Measurements from ENCODE around the gene BAIAP2L1.
"Not testable (repeated sequence)": the region's sequence is repeated elsewhere in the genome, so short reads cannot be mapped to it uniquely, and the experiment has no call there.

BAIAP2L1 gene

GRCh38 chr7:98323597-98324322 is 77.1 kb downstream of the BAIAP2L1 start:
- DNase-seq (ENCODE audit: low spot score in 2 of 2) (no peak), ATAC-seq (peak; percentile 43)
- Mint-ChIP-seq H3K4me1 (no peaks in the 10 kb centered on the region), H3K27ac (no peak overlapping the region), H3K4me3 (no peak overlapping the region), H3K9me3 (no peaks in the 10 kb centered on the region), H3K36me3 (no peaks in the 10 kb centered on the region)

GRCh38 chr7:98322331-98323270 is 78.3 kb downstream of the BAIAP2L1 start:
- no peak for DNase-seq (ENCODE audit: low spot score in 2 of 2)
- H3K4me1 Mint-ChIP-seq, result no peaks in the 10 kb centered on the region
- ATAC-seq, result no peak
- no peak overlapping the region for H3K27ac Mint-ChIP-seq
- no peak overlapping the region for H3K4me3 Mint-ChIP-seq
- no peaks in the 10 kb centered on the region for H3K9me3 Mint-ChIP-seq
- H3K36me3 Mint-ChIP-seq, result no peaks in the 10 kb centered on the region

- H3K4me1 Mint-ChIP-seq, result no peaks in the 10 kb centered on the region
- ATAC-seq (no peak), DNase-seq (ENCODE audit: low spot score in 2 of 2) (no peak)
- no peaks in the 10 kb centered on the region for H3K36me3 Mint-ChIP-seq
- no peak overlapping the region for H3K4me3 Mint-ChIP-seq
- no peak overlapping the region for H3K27ac Mint-ChIP-seq
- H3K9me3 Mint-ChIP-seq, result no peaks in the 10 kb centered on the region
These were observed 79.6 kb downstream of the BAIAP2L1 start for GRCh38 chr7:98321301-98321700.

- Mint-ChIP-seq H3K4me1 (no peaks in the 10 kb centered on the region), H3K9me3 (no peaks in the 10 kb centered on the region), H3K4me3 (no peak overlapping the region), H3K36me3 (no peaks in the 10 kb centered on the region), H3K27ac (no peak overlapping the region)
- DNase-seq (ENCODE audit: low spot score in 2 of 2), result no peak
- no peak for ATAC-seq
These were observed 81.7 kb downstream of the BAIAP2L1 start for GRCh38 chr7:98319176-98319575.

GRCh38 chr7:98317366-98318040 is 83.4 kb downstream of the BAIAP2L1 start:
- H3K27ac Mint-ChIP-seq, result no peak overlapping the region
- H3K36me3 Mint-ChIP-seq, result no peaks in the 10 kb centered on the region
- ATAC-seq (no peak), DNase-seq (ENCODE audit: low spot score in 2 of 2) (no peak)
- H3K9me3 Mint-ChIP-seq, result no peaks in the 10 kb centered on the region
- H3K4me1 Mint-ChIP-seq, result no peaks in the 10 kb centered on the region
- no peak overlapping the region for H3K4me3 Mint-ChIP-seq

GRCh38 chr7:98315994-98316527 is 84.8 kb downstream of the BAIAP2L1 start:
- H3K4me1 Mint-ChIP-seq; H3K9me3 Mint-ChIP-seq; H3K36me3 Mint-ChIP-seq; H3K27ac Mint-ChIP-seq; ATAC-seq; DNase-seq (ENCODE audit: low spot score in 2 of 2); H3K4me3 Mint-ChIP-seq: not testable (repeated sequence)

- no peak overlapping the region for H3K27ac Mint-ChIP-seq
- H3K4me1 Mint-ChIP-seq, result no peaks in the 10 kb centered on the region
- DNase-seq (ENCODE audit: low spot score in 2 of 2) (no peak), ATAC-seq (no peak)
- H3K36me3 Mint-ChIP-seq, result no peaks in the 10 kb centered on the region
- H3K4me3 Mint-ChIP-seq, result no peak overlapping the region
- no peaks in the 10 kb centered on the region for H3K9me3 Mint-ChIP-seq
These were observed 85.4 kb downstream of the BAIAP2L1 start for GRCh38 chr7:98315318-98315993.

- H3K36me3 Mint-ChIP-seq, result no peaks in the 10 kb centered on the region
- ATAC-seq (no peak), DNase-seq (ENCODE audit: low spot score in 2 of 2) (no peak)
- H3K4me1 Mint-ChIP-seq, result no peaks in the 10 kb centered on the region
- no peak overlapping the region for H3K4me3 Mint-ChIP-seq
- H3K27ac Mint-ChIP-seq, result no peak overlapping the region
- no peaks in the 10 kb centered on the region for H3K9me3 Mint-ChIP-seq
These were observed 86.4 kb downstream of the BAIAP2L1 start for GRCh38 chr7:98314469-98314868.

GRCh38 chr7:98312201-98312600 is 88.7 kb downstream of the BAIAP2L1 start:
- H3K27ac Mint-ChIP-seq, result no peak overlapping the region
- H3K4me1 Mint-ChIP-seq, result no peaks in the 10 kb centered on the region
- H3K9me3 Mint-ChIP-seq, result no peaks in the 10 kb centered on the region
- ATAC-seq, result no peak
- no peaks in the 10 kb centered on the region for H3K36me3 Mint-ChIP-seq
- H3K4me3 Mint-ChIP-seq, result no peak overlapping the region
- no peak for DNase-seq (ENCODE audit: low spot score in 2 of 2)

- Mint-ChIP-seq H3K9me3 (no peaks in the 10 kb centered on the region), H3K27ac (no peak overlapping the region), H3K4me1 (no peaks in the 10 kb centered on the region), H3K36me3 (no peaks in the 10 kb centered on the region), H3K4me3 (no peak overlapping the region)
- no peak for ATAC-seq
- no peak for DNase-seq (ENCODE audit: low spot score in 2 of 2)
These were observed 91.3 kb downstream of the BAIAP2L1 start for GRCh38 chr7:98309566-98309965.

- H3K4me3 Mint-ChIP-seq, result no peak overlapping the region
- no peaks in the 10 kb centered on the region for H3K4me1 Mint-ChIP-seq
- no peak overlapping the region for H3K27ac Mint-ChIP-seq
These were observed 92.9 kb downstream of the BAIAP2L1 start for GRCh38 chr7:98307971-98308466.

GRCh38 chr7:98305951-98306535 is 94.8 kb downstream of the BAIAP2L1 start:
- Mint-ChIP-seq H3K4me3 (no peak overlapping the region), H3K9me3 (no peaks in the 10 kb centered on the region), H3K36me3 (no peaks in the 10 kb centered on the region), H3K4me1 (no peaks in the 10 kb centered on the region), H3K27ac (no peak overlapping the region)
- DNase-seq (ENCODE audit: low spot score in 2 of 2), result no peak
- no peak for ATAC-seq

More at GRCh38 chr7:98307971-98308466, 92.9 kb downstream of the BAIAP2L1 start:
- ATAC-seq, result no peak
- H3K36me3 Mint-ChIP-seq, result no peaks in the 10 kb centered on the region
- DNase-seq (ENCODE audit: low spot score in 2 of 2), result no peak
- H3K9me3 Mint-ChIP-seq, result no peaks in the 10 kb centered on the region

GRCh38 chr7:98303906-98304305 is 97.0 kb downstream of the BAIAP2L1 start:
- no peak for DNase-seq (ENCODE audit: low spot score in 2 of 2)
- H3K9me3 Mint-ChIP-seq, result no peaks in the 10 kb centered on the region
- no peaks in the 10 kb centered on the region for H3K36me3 Mint-ChIP-seq
- H3K4me1 Mint-ChIP-seq, result no peaks in the 10 kb centered on the region
- H3K27ac Mint-ChIP-seq, result no peak overlapping the region
- no peak for ATAC-seq
- no peak overlapping the region for H3K4me3 Mint-ChIP-seq

- Mint-ChIP-seq H3K4me3 (no peak overlapping the region), H3K36me3 (no peaks in the 10 kb centered on the region), H3K4me1 (no peaks in the 10 kb centered on the region), H3K27ac (no peak overlapping the region), H3K9me3 (no peaks in the 10 kb centered on the region)
- ATAC-seq (no peak), DNase-seq (ENCODE audit: low spot score in 2 of 2) (no peak)
These were observed 97.6 kb downstream of the BAIAP2L1 start for GRCh38 chr7:98303176-98303865.

Measured in stimulated activated effector memory CD8-positive, alpha-beta T cell treated with anti-CD3 and anti-CD28 coated beads, Interleukin-12 subunit alpha, Interleukin-12 subunit beta, amount 100 ng/mL, for 72 hours (primary cell).